GM21367 (cell line): ENCODE results near the gene KCNH2.
"Not testable (repeated sequence)": the region's sequence is repeated elsewhere in the genome, so short reads cannot be mapped to it uniquely, and the experiment has no call there.

ENCODE experiments used
- ATAC-seq: cut with Tn5 transposase; IDR thresholded peaks from one replicate; pipeline ENCODE4 v1.9.1; 2021; ENCODE audit not compliant: unreplicated experiment

Gene KCNH2

GRCh38 chr7:151012031-151012692 lies 34.0 kb upstream of the KCNH2 start:
- no peak for ATAC-seq

- ATAC-seq, result not testable (repeated sequence)
These were observed 33.5 kb upstream of the KCNH2 start for GRCh38 chr7:151011616-151012015.

DNA sequence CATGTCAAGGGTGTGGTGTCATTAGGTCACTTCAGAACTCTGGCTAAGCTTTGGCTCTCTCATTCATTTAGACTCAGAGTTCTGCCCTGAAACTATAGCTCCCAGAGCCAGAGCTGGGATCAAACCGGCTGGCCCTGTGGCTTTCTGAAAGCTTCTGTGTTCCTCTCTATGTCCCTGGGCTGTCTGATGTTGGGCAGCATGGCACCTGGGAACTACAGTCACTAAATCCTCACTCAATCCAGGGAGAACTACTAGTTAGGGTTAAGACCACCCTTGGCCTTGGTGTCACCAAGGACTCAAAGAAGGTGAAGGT lies 32.9 kb upstream of the KCNH2 start:
- ATAC-seq, result no peak

DNA sequence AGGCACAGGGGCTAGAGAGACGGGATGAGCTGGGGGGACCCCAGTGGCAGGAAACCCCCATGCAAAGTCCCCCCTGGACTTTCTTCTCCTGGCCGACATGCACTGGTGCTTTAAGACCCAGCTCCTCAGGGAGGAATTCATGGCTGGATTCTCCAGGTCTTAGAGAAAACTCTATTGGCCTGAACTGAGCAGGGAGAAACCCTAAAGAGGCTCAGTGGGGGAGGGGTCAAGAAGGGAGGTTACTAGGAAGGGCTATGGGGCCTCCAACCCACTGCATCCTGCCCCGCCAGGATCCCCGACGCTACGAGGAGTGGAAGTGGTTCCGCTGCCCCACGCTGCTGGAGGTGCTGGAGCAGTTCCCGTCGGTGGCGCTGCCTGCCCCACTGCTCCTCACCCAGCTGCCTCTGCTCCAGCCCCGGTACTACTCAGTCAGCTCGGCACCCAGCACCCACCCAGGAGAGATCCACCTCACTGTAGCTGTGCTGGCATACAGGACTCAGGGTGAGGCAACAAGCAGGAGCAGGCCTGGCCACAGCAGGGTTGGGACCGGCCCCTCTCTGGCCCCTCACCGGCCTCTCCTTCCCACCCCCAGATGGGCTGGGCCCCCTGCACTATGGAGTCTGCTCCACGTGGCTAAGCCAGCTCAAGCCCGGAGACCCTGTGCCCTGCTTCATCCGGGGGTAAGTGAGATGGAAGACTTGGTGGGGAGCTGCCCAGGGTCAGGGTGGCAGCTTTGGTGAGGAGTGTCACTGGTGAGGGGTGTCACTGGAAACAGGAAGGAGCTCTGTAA lies 32.4 kb upstream of the KCNH2 start:
- no peak for ATAC-seq

DNA sequence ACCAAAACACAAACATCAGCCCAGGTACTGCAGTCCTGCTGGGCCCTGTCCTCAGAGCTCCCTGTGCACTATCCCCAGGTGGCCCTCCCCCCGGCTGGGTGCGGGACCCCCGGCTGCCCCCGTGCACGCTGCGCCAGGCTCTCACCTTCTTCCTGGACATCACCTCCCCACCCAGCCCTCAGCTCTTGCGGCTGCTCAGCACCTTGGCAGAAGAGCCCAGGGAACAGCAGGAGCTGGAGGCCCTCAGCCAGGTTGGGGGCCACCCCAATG lies 31.9 kb upstream of the KCNH2 start:
- no peak for ATAC-seq

- ATAC-seq, result no peak
These were observed 31.4 kb upstream of the KCNH2 start for GRCh38 chr7:151009327-151010036.

DNA sequence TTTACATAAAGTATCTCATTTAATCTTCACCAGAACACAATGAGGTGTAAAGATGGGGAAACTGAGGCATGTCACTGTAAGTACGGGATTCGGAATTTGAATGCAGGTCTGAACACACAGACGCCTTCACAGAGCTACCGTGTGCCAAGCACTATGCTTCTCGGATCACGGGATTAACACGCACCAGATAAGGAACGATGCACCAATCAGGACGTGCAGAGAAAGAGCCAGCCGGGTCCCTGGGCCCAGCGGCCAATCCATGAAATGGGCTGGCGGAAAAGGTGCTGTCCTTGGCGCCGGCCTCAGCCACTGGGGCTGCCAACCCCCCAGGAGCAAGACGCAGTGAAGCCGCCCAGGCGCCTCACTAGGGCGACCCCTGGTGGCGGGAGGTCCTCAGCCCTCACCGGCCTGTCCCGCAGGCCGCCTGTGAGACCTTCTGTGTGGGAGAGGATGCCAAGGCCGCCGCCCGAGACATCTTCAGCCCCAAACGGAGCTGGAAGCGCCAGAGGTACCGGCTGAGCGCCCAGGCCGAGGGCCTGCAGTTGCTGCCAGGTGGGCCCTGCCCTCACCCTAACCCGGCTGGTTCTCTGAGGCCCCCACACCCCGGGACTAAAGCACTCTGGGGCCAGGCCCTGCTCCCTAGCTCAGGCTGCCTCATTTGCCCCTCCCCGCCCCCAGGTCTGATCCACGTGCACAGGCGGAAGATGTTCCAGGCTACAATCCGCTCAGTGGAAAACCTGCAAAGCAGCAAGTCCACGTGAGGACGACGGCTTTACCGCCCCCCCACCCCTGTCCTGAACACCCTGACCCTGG lies 30.6 kb upstream of the KCNH2 start:
- peak; percentile 67 for ATAC-seq

- ATAC-seq, result no peak
These were observed 30.0 kb upstream of the KCNH2 start for GRCh38 chr7:151008143-151008510.

- ATAC-seq, result no peak
These were observed 29.4 kb upstream of the KCNH2 start for GRCh38 chr7:151007469-151007898.

GRCh38 chr7:151006590-151007300 lies 28.6 kb upstream of the KCNH2 start:
- no peak for ATAC-seq

DNA sequence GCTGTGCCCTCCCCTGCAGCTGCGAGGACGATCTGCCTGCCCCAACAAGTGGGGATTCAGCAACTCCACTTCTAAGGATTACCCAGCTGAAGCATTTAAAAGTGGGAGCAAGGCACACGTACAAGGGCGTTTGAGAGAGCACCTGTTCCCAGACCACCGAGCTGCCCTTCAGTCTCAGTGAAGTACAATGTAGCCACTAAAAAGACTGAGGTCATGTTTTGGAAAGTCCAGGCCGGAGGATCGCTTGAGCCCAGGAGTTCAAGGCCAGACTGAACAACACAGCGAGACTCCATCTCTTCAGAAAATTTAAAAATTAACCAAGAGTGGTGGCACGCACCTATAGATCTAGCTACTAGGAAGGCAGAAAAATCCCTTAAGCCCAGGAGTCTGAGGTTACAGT lies 27.4 kb upstream of the KCNH2 start:
- no peak for ATAC-seq

DNA sequence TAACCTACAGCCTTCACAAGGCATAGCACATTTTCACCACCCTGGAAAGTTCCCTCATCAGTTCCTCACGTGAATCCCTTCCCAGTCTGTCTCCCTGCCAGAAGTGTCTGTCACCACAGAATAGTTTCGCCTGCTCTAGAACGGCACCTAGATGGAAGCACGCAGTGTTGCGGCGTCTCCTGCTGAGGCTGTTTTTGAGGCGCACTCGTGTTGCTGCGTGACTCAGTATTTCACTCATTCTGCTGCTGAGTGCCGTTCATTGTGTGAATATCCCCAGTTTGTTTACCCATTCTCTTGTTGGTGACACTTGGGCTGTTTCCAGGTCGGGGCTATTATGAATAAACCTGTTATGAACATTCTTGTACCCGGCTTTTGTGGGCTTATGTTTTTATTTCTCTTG lies 25.5 kb upstream of the KCNH2 start:
- ATAC-seq, result no peak

GRCh38 chr7:151001546-151001945 lies 23.4 kb upstream of the KCNH2 start:
- ATAC-seq, result no peak

GRCh38 chr7:151000897-151001495 lies 22.9 kb upstream of the KCNH2 start:
- ATAC-seq, result no peak

DNA sequence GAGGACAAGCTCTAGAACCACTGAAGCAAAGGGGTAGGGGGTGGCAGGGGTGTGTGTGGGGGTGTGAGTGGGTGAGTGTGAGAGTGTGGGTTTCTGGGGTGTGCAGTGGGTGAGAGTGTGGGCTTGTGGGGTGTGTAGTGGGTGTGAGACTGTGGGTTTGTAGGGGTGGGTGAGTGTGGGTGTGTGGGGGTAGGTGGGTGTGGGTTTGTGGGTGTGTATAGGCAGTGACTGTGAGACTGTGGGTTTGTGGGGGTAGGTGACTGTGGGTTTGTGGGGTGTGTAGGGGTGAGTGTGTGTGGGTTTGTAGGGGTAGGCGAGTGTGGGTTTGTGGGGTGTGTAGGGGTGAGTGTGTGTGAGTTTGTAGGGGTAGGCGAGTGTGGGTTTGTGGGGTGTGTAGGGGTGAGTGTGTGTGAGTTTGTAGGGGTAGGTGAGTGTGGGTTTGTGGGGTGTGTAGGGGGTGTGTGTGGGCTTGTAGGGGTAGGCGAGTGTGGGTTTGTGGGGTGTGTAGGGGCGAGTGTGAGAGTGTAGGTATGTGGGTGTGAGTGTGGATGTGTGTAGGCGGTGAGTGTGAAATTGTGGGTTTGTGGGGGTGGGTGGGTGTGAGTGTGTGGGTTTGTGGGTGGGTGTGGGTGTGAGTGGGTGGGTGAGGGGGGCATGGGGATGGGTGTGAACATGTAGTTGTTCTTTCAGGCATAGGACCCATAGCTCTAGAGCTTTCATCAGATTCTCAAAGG lies 21.5 kb upstream of the KCNH2 start:
- no peak for ATAC-seq

DNA sequence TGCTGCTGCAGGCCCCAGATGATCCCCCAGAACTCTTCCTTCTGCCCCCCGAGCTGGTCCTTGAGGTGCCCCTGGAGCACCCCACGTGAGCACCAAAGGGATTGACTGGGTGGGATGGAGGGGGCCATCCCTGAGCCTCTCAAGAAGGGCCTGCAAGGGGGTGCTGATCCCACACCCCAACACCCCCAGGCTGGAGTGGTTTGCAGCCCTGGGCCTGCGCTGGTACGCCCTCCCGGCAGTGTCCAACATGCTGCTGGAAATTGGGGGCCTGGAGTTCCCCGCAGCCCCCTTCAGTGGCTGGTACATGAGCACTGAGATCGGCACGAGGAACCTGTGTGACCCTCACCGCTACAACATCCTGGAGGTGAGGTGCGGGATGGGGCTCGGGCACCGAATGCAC lies 20.9 kb upstream of the KCNH2 start:
- no peak for ATAC-seq

DNA sequence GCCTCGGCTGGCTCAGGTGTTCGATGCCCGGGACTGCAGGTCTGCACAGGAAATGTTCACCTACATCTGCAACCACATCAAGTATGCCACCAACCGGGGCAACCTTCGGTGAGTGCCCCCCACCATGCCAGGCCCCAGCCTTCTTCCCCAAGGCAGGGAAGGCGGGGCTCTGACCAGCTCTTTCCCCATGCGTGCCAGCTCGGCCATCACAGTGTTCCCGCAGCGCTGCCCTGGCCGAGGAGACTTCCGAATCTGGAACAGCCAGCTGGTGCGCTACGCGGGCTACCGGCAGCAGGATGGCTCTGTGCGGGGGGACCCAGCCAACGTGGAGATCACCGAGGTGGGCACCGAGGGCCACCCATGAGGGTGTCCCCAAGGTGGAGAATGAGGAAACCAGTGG lies 20.2 kb upstream of the KCNH2 start:
- no peak for ATAC-seq

DNA sequence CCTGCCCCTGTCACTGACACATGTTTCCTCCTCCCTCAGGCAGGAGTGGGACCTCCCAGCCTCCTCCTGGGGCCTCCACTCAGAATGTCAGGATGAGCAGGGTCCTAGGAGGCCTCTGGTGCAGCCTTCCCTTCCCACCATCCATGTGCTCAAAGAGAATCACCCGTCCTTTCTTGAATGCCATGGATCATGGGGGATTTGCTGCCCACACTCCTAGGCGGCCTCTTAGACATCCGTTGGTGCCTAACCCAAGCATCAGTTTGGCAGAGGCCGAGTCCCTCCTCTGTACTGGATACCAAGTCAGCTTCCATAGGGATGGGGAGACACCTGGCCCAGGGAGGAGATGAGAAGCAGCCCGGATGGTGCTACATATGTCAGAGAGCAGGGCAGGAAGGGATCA lies 19.7 kb upstream of the KCNH2 start:
- ATAC-seq, result no peak

DNA sequence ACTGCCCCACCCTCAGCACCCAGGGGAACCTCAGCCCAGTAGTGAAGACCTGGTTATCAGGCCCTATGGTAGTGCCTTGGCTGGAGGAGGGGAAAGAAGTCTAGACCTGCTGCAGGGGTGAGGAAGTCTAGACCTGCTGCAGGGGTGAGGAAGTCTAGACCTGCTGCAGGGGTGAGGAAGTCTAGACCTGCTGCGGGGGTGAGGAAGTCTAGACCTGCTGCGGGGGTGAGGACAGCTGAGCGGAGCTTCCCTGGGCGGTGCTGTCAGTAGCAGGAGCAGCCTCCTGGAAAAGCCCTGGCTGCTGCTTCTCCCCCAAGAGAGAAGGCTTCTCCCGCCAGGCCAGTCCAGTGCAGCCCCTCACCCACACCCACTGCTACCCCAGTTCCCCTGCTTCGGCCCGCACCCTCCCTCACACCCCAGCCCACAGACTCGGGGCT lies 19.0 kb upstream of the KCNH2 start:
- ATAC-seq, result no peak
